ENCODE measurements around the gene TRIM50. TPM values are rescaled to one million over a fixed set of nuclear protein-coding genes. Genes with fewer than 3 reads are reported as not detected.

The TRIM50 gene
- polyA plus RNA-seq, 1 experiment = not detected

GRCh38 chr7:73343671-73344380 lies 15.9 kb upstream of the TRIM50 start:
- Histone ChIP-seq H3K27me3 (ENCODE audit: control insufficient read depth, insufficient read depth, low read length) (peaks cover 12% of the 10 kb centered on the region), H3K9me3 (ENCODE audit: control insufficient read depth, insufficient read depth, low read length) (no peaks in the 10 kb centered on the region), H3K27ac (ENCODE audit: low read depth, low read length) (no peak overlapping the region), H3K4me3 (ENCODE audit: low read depth, low read length) (no peak overlapping the region)
- ChIA-PET CTCF (interaction anchor here (0.8 to 1.9 kb wide), 2 partner anchors 14 to 105 kb away, joined by 3 to 10 read pairs; no protein-coding TSS in a partner anchor), POLR2A (no interaction called here)
- no peak for TF ChIP-seq CTCF (IDR thresholded peaks at IDR 0.05; ENCODE audit: low read depth, low read length)
- no peak for DNase-seq (ENCODE audit: low read depth, low spot score)

- H3K27me3 ChIP-seq (ENCODE audit: control insufficient read depth, insufficient read depth, low read length) = peaks cover 9% of the 10 kb centered on the region
- peak; percentile 76 for TF ChIP-seq CTCF (IDR thresholded peaks at IDR 0.05; ENCODE audit: low read depth, low read length)
- H3K9me3 ChIP-seq (ENCODE audit: control insufficient read depth, insufficient read depth, low read length) = no peaks in the 10 kb centered on the region
- ChIA-PET POLR2A (no interaction called here), CTCF (interaction anchor here (0.6 to 3.2 kb wide), 14 partner anchors 8 to 175 kb away, joined by 3 to 27 read pairs (median 4); no protein-coding TSS in a partner anchor)
- H3K4me3 ChIP-seq (ENCODE audit: low read depth, low read length) = no peak overlapping the region
- no peak overlapping the region for H3K27ac ChIP-seq (ENCODE audit: low read depth, low read length)
- DNase-seq (ENCODE audit: low read depth, low spot score) = peak; percentile 33
These were observed 14.8 kb upstream of the TRIM50 start for GRCh38 chr7:73342645-73343044.

- ChIA-PET POLR2A (no interaction called here), CTCF (interaction anchor here (0.6 to 3.2 kb wide), 13 partner anchors 8 to 176 kb away, joined by 3 to 27 read pairs (median 5); no protein-coding TSS in a partner anchor)
- H3K9me3 ChIP-seq (ENCODE audit: control insufficient read depth, insufficient read depth, low read length) = no peaks in the 10 kb centered on the region
- H3K27ac ChIP-seq (ENCODE audit: low read depth, low read length) = no peak overlapping the region
- peak; percentile 68 for DNase-seq (ENCODE audit: low read depth, low spot score)
- TF ChIP-seq CTCF (IDR thresholded peaks at IDR 0.05; ENCODE audit: low read depth, low read length) = no peak
- no peak overlapping the region for H3K4me3 ChIP-seq (ENCODE audit: low read depth, low read length)
- H3K27me3 ChIP-seq (ENCODE audit: control insufficient read depth, insufficient read depth, low read length) = peaks cover 3% of the 10 kb centered on the region
These were observed 14.0 kb upstream of the TRIM50 start for GRCh38 chr7:73341877-73342276.

GRCh38 chr7:73340514-73340913 lies 12.6 kb upstream of the TRIM50 start:
- no peak for DNase-seq (ENCODE audit: low read depth, low spot score)
- peaks cover 4% of the 10 kb centered on the region for H3K27me3 ChIP-seq (ENCODE audit: control insufficient read depth, insufficient read depth, low read length)
- H3K27ac ChIP-seq (ENCODE audit: low read depth, low read length) = no peak overlapping the region
- no peak overlapping the region for H3K4me3 ChIP-seq (ENCODE audit: low read depth, low read length)
- TF ChIP-seq CTCF (IDR thresholded peaks at IDR 0.05; ENCODE audit: low read depth, low read length) = no peak
- ChIA-PET POLR2A (no interaction called here), CTCF (interaction anchor here (3.2 kb wide), 1 partner anchor 111 kb away, joined by 27 read pairs; no protein-coding TSS in a partner anchor)
- H3K9me3 ChIP-seq (ENCODE audit: control insufficient read depth, insufficient read depth, low read length) = no peaks in the 10 kb centered on the region

- ChIA-PET CTCF (no interaction called here), POLR2A (no interaction called here)
- Histone ChIP-seq H3K27me3 (ENCODE audit: control insufficient read depth, insufficient read depth, low read length) (peaks cover 11% of the 10 kb centered on the region), H3K27ac (ENCODE audit: low read depth, low read length) (no peak overlapping the region), H3K4me3 (ENCODE audit: low read depth, low read length) (no peak overlapping the region), H3K9me3 (ENCODE audit: control insufficient read depth, insufficient read depth, low read length) (no peaks in the 10 kb centered on the region)
- no peak for TF ChIP-seq CTCF (IDR thresholded peaks at IDR 0.05; ENCODE audit: low read depth, low read length)
- DNase-seq (ENCODE audit: low read depth, low spot score) = peak; percentile 15
These were observed 10.4 kb upstream of the TRIM50 start for GRCh38 chr7:73338321-73338720.
